T-helper 22 cell (primary cell): ENCODE data around the gene ACOX1.
A peak's percentile ranks its signal among the peaks of the same experiment; 100 is the strongest.

Source experiments
- DNase-seq: peaks from one replicate; pipeline ENCODE4 v3.0.0-alpha.2; 2020; ENCODE audit warnings: low read depth

Gene ACOX1

GRCh38 chr17:75909051-75909811 is 69.7 kb downstream of the ACOX1 start:
- no peak for DNase-seq

DNA sequence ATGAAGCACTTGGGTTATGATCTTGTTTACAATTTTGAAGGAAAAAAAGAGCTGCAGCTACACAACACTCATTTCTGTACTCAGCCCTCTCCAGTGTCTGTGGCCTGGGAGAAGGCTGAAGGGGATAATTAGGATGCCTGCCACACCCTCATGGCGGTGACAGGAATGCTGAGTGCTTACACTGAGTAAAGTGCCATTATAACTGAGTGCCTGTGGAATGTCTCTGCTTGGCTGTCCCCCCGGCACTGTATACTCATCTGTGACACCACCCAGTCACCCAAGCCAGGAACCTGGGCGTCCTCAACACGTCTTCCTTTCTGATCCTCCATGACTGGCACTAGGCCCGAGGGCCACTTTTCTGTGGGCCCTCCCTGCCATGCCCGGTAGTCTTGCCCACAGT is 70.8 kb downstream of the ACOX1 start:
- DNase-seq = no peak

DNA sequence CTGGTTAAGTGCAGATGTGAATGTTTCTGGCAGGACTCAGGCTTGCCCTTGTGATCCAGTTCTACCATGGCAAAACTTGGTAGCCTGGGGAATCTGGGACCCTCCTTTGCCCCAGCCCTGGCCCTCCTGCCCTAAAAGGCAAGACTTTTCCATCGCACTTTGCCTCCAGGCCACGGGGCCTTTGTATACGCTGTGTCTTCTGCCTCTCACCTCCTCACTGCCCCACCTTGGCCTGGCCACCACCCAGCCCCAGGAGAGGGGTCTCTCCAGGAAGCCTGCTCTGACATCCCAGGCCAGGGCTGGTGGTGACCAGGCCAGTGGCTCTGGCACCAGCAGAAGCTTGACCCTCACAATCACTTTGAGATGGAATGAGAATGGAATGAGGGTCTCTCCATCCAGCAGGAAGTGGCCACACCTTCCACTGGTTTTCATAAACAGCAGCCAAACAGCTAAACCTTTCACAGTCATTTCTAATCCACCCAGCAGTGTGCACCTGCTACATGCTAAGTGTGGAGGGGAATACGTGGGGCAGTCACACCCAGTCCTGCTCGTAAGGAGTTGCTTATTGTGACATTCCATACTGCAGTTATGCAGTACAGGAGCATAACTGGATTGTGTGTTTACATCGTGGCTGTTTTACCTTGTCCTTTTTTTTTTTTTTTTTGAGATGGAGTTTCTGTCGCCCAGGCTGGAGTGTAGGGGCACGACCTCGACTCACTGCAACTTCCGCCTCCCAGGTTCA is 72.7 kb downstream of the ACOX1 start:
- no peak for DNase-seq

DNA sequence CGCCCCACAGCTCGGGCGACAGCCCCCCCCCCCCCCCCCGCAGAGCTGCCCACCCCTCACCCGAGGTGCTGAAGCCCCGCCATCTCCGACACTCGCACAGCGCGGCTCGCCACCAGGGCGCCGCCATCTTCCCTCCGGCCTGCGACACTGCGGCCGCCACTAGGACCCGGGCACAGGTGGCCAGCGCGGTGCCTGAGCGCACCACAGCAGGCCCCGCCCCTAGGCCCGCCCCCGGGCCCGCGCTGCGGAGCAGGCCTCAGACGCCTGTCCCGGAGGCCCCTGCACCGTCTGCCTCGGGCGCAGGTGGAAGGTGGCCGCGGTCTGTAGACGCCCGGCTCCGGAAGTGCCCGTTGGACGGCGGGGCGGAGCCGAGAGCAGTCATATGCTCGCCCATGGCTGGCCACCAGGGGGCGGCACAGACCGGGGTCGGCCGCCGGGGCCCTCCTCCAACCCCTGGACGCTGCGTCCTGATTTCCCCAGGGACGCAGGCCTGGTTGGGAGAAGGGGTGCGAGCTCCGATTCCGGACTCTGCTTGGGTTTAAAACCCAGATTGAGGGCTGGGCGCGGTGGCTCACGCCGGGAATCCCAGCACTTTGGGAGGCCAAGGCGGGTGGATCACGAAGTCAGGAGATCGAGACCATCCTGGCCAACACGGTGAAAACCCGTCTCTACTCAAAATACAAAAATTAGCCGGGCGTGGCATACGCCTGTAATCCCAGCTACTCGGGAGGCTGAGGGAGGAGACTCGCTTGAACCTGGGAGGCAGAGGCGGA is 74.0 kb downstream of the ACOX1 start, which contains the start of gene MRPL38:
Gene MRPL38, minus strand, starts transcription at position 136 of the 773 bp plus-strand sequence. Its CDS starts 9 bp downstream, at position 127.
- DNase-seq = peak; percentile 86

DNA sequence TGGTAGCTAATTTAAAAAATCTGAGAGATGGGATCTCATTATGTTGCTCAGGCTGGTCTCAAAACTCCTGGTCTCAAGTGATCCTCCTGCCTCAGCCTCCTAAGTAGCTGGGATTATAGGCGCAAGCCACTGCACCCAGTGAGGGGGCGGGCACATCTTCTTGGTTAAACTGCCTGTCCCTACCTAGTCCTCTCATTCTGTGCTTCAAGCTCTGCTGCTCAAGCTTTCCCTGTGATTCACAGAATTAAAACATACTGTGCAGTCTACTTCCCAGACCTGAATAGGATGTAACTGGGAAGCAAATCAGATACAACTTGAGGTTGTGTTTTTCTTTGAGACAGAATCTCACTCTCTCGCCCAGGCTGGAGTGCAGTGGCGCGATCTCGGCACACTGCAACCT is 76.6 kb downstream of the ACOX1 start:
- no peak for DNase-seq

- no peak for DNase-seq
Observed at GRCh38 chr17:75901727-75902126, 77.2 kb downstream of the ACOX1 start.

DNA sequence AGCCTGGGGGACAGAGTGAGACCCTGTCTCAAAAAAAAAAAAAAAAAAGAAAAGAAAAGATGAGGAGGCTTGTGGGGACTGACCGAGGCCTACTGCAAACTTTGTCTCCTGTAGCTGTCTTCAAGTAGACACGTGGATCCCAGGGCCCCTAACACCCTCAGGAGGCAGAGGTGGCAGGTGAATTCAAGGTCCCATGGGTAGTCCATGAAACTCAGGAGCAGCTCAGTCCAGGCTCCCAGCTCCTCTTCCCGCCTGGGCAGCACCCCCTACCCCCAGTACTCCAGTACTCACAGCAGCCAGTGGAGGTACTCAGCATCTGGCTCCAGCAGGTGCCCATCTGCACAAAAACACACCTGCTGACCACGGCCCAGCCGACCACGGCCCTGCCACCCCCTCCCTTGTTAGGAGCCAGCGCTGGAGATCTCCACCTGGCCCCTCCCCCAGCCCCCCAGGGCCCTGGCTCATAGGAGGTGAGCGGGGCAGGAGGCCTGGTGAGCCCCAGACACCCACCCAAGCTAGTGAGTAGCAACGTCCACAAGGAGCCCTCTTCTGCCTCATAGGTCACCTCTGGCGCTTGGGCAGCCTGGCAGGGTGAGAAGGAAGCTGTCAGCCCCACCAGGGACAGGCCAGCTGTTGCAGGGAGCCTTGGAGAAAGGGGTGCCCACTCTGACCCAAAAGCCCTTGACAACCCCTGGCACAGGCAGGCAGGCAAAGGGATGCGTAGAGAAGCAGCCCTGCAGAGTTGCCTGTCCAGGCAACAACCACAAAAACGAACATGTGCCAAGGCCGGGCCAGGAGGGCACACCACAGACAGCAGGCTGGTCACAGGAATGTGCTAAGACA is 78.1 kb downstream of the ACOX1 start:
- DNase-seq = no peak

GRCh38 chr17:75899767-75900468 is 79.0 kb downstream of the ACOX1 start:
- no peak for DNase-seq

- no peak for DNase-seq
Observed at GRCh38 chr17:75899353-75899752, 79.6 kb downstream of the ACOX1 start.

DNA sequence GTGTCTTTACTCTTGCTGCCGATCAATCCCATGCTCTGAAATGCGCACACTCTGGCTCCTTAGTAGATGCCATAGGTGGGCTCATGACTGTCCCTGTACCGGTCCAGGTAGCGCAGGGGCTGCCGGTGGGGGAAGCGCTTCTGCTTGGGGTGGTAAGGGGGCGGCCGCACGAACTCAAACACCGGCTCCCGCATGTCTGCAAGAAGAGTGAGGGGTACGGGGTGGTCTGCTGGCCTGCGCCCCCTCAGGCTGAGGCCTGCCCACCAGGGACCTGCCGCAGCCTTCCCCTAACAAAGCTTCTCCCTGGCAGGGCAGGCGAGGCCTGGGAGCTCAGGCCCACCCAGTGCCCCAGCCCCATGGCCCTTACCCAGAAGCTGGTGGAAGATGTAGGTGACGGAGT is 80.2 kb downstream of the ACOX1 start:
- DNase-seq = no peak

DNA sequence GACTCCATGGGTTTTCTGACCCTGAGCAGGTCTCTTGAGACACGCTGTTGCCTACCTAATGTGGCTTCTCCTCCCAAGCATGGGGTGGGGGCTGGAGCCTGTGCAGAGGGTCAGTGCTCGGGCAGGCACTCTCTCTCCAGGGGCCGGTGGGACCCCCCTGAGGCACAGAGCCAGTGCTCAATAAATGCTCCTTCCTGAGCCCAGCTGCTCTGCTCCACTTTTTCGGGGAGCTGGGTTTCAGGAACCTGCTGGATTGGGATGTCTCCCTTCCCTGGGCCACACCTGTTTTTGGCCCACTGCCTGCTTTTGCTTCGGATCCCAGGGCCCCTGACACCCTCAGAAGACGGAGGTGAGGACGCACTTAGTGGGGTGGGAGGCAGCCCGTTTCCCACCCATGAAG is 80.9 kb downstream of the ACOX1 start:
- DNase-seq = no peak

GRCh38 chr17:75897160-75898019 is 81.6 kb downstream of the ACOX1 start:
- DNase-seq = no peak

GRCh38 chr17:75896415-75897159 is 82.4 kb downstream of the ACOX1 start, which contains the start of gene TRIM65:
TSS of gene TRIM65 (minus strand) at chr17:75896951. CDS start at chr17:75896937, 14 bp downstream.
- peak; percentile 56 for DNase-seq

GRCh38 chr17:75895370-75896155 is 83.4 kb downstream of the ACOX1 start:
- DNase-seq = no peak

GRCh38 chr17:75894049-75894733 is 84.8 kb downstream of the ACOX1 start:
- DNase-seq = no peak

DNA sequence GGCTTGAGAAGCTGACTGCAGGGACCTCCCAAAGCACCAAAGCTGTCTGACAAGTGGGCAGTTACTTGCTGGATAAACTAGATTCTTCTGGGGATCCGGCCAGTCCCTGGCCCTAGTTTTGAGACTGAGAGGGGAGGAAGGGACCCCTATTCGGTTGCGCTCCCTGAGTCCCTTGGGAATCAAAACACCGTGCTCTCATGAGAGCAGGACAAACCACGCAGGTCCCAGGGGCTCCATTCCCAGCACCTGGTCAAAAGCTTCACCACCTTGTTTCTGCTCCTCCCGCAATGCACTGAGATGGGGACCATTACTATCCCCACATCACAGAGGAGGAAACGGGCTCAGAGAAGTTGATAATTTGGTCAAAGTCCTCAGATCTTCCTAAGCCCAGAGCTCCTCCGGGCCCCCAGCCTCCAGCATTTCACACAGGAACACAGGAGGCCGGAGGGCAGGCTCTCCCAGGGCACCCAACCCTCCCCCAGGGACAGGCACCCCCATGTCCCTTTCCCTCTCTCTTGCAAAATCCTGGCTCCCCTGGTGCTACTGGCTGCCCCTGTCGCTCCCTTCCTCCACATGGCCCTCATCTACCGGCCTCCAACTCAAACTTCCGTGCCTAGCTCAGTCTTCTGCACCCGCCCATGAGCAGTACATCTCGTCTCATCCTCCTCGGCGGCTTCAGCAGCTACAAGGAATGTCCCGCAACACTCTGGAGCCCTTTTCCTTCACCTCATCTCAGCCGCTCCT is 85.5 kb downstream of the ACOX1 start:
- DNase-seq = no peak
